Measurements from ENCODE around the gene ZNF681. TPM values are rescaled to one million over a fixed set of nuclear protein-coding genes. Genes with fewer than 3 reads are reported as not detected.
A peak's percentile ranks its signal among the peaks of the same experiment; 100 is the strongest.

Gene ZNF681
- total RNA-seq, 1 donor from 2014 or later: 2.4 TPM

DNA sequence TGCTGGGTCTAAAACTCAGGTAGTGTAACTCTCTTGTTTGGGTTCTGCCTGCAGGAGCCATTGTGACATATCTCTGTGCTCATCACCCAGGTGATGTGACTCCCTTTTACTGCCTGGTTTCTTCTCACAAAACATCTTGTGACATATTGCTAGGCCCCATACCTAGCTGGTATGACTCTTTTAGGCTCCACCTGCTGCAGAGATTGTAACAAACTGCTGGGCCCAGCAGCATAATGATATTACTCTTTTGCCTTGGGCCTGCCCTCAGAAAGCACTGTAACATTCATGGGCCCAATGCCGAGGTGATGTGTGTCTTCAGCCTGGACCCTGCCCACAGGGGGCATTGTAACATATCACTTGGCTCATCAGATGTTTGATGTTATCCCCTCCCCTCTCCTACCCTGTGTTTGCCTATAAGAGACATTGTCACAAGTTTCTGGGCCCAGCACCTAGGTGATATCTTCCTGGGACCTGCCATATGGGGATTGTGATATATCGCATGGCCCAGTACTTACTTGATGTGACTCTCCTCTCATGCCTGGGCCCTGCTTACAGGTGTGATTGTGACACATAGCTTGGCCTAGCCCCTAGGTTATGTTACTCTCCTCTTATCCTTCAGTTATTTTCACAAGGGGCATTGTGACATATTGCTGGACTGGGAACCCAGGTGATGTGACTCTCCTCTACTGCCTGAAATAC, 18.0 kb upstream of the ZNF681 start:
- peak; percentile 65 for DNase-seq (ENCODE audit: extremely low spot score, unreplicated experiment)
- Mint-ChIP-seq H3K9me3 (ENCODE audit: unreplicated experiment) (peaks cover 5% of the 10 kb centered on the region), H3K36me3 (ENCODE audit: unreplicated experiment) (peaks cover 12% of the 10 kb centered on the region), H3K4me1 (ENCODE audit: unreplicated experiment) (no peaks in the 10 kb centered on the region), H3K27ac (ENCODE audit: unreplicated experiment) (no peak overlapping the region), H3K4me3 (ENCODE audit: unreplicated experiment) (no peak overlapping the region), H3K27me3 (ENCODE audit: unreplicated experiment) (no peaks in the 10 kb centered on the region)
- TF ChIP-seq, protein P1, sequence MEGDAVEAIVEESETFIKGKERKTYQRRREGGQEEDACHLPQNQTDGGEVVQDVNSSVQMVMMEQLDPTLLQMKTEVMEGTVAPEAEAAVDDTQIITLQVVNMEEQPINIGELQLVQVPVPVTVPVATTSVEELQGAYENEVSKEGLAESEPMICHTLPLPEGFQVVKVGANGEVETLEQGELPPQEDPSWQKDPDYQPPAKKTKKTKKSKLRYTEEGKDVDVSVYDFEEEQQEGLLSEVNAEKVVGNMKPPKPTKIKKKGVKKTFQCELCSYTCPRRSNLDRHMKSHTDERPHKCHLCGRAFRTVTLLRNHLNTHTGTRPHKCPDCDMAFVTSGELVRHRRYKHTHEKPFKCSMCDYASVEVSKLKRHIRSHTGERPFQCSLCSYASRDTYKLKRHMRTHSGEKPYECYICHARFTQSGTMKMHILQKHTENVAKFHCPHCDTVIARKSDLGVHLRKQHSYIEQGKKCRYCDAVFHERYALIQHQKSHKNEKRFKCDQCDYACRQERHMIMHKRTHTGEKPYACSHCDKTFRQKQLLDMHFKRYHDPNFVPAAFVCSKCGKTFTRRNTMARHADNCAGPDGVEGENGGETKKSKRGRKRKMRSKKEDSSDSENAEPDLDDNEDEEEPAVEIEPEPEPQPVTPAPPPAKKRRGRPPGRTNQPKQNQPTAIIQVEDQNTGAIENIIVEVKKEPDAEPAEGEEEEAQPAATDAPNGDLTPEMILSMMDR (IDR thresholded peaks at IDR 0.05): no peak

- no peak overlapping the region for H3K27ac Mint-ChIP-seq (ENCODE audit: unreplicated experiment)
- H3K9me3 Mint-ChIP-seq (ENCODE audit: unreplicated experiment): peaks cover 8% of the 10 kb centered on the region
- peak; percentile 13 for DNase-seq (ENCODE audit: extremely low spot score, unreplicated experiment)
- no peaks in the 10 kb centered on the region for H3K4me1 Mint-ChIP-seq (ENCODE audit: unreplicated experiment)
- TF ChIP-seq, protein P1 (IDR thresholded peaks at IDR 0.05): no peak
- H3K27me3 Mint-ChIP-seq (ENCODE audit: unreplicated experiment): no peaks in the 10 kb centered on the region
- peaks cover 11% of the 10 kb centered on the region for H3K36me3 Mint-ChIP-seq (ENCODE audit: unreplicated experiment)
- no peak overlapping the region for H3K4me3 Mint-ChIP-seq (ENCODE audit: unreplicated experiment)
Measured at GRCh38 chr19:23774524-23774971, 15.9 kb upstream of the ZNF681 start.

- peaks cover 7% of the 10 kb centered on the region for H3K36me3 Mint-ChIP-seq (ENCODE audit: unreplicated experiment)
- TF ChIP-seq, protein P1 (IDR thresholded peaks at IDR 0.05): no peak
- peak; percentile 32 for DNase-seq (ENCODE audit: extremely low spot score, unreplicated experiment)
- peaks cover 8% of the 10 kb centered on the region for H3K9me3 Mint-ChIP-seq (ENCODE audit: unreplicated experiment)
- H3K4me1 Mint-ChIP-seq (ENCODE audit: unreplicated experiment): no peaks in the 10 kb centered on the region
- H3K4me3 Mint-ChIP-seq (ENCODE audit: unreplicated experiment): no peak overlapping the region
- H3K27ac Mint-ChIP-seq (ENCODE audit: unreplicated experiment): no peak overlapping the region
- no peaks in the 10 kb centered on the region for H3K27me3 Mint-ChIP-seq (ENCODE audit: unreplicated experiment)
Measured at GRCh38 chr19:23774106-23774505, 15.4 kb upstream of the ZNF681 start.

DNA sequence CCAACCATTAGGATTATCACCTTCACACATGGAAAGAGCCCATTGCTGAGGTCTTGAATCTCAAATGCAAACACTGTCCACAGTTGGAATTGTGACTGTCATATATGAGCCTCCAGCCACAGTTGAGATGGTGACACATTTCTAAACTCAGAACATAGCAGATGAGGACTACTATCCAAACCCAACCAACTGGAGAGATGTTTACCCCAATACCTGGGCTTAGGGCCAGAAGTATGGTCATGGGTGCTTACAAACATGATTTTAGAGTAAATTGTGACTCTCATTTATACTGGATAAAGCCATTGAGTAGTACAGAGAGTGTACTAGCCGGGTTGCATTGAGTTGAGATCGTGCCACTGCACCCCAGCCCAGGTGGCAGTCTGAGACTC, 14.0 kb upstream of the ZNF681 start:
- H3K27ac Mint-ChIP-seq (ENCODE audit: unreplicated experiment): no peak overlapping the region
- no peaks in the 10 kb centered on the region for H3K27me3 Mint-ChIP-seq (ENCODE audit: unreplicated experiment)
- no peaks in the 10 kb centered on the region for H3K4me1 Mint-ChIP-seq (ENCODE audit: unreplicated experiment)
- DNase-seq (ENCODE audit: extremely low spot score, unreplicated experiment): peak; percentile 25
- TF ChIP-seq, protein P1 (IDR thresholded peaks at IDR 0.05): no peak
- no peak overlapping the region for H3K4me3 Mint-ChIP-seq (ENCODE audit: unreplicated experiment)
- peaks cover 5% of the 10 kb centered on the region for H3K9me3 Mint-ChIP-seq (ENCODE audit: unreplicated experiment)
- peaks cover 3% of the 10 kb centered on the region for H3K36me3 Mint-ChIP-seq (ENCODE audit: unreplicated experiment)

DNA sequence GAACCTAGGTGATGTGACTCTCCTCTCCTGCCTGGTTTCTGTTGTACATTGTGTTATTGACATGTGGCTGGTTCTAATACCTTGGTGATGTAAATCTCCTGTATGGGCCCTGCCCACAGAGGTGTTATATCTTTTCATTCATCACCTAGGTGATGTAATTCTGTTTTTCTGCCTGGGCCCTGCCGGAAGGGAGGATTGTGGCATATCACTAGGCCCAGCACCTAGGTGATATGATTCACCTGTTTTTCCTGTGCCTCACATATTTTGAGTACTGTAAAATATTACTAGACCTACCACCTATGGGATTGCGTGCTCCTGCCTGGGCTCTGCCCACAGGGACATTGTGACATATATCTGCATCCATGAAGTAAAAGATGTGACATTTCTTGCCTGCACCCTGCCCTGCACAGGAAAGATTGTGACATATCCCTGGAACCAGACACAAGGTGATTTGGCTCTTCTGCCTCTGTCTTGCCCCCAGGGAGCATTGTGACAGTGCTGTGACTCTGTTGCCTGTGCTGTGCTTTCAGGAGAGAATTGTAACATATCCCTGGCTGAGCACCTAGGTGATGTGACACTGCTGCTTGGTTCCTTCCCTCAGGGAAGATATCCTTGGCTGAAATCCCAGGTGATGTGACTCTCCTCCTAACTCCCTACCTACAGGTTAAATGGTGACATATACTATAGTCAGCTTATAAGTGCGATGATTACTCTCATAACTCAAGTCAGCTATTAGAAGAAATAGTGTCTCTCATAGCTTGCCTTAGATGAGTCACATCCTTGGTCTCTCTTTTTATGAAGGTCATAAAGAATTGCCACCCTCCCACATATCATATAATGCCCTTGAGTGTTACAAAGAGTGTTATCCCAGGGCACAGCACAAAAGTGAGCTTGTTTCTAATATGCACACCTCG, 13.3 kb upstream of the ZNF681 start:
- no peak overlapping the region for H3K4me3 Mint-ChIP-seq (ENCODE audit: unreplicated experiment)
- H3K27me3 Mint-ChIP-seq (ENCODE audit: unreplicated experiment): no peaks in the 10 kb centered on the region
- peak; percentile 40 for DNase-seq (ENCODE audit: extremely low spot score, unreplicated experiment)
- H3K4me1 Mint-ChIP-seq (ENCODE audit: unreplicated experiment): no peaks in the 10 kb centered on the region
- H3K36me3 Mint-ChIP-seq (ENCODE audit: unreplicated experiment): peaks cover 3% of the 10 kb centered on the region
- no peak overlapping the region for H3K27ac Mint-ChIP-seq (ENCODE audit: unreplicated experiment)
- TF ChIP-seq, protein P1 (IDR thresholded peaks at IDR 0.05): no peak
- H3K9me3 Mint-ChIP-seq (ENCODE audit: unreplicated experiment): peaks cover 5% of the 10 kb centered on the region

Data from osteocyte (in vitro differentiated cells).